HepG2 (cell line): ENCODE data around the gene KIAA1549. TPM values are rescaled to one million over a fixed set of nuclear protein-coding genes. Genes with fewer than 3 reads are reported as not detected.

Experiments
- ATAC-seq: fragments of 200-7000 bp; cut with Tn5 transposase; 3 replicates; pipeline ENCODE4 v1.9.1; 2020; ENCODE audit warnings: mild to moderate bottlenecking, moderate library complexity
- BruUV-seq: library from RNA; stranded (reverse); fragments of 400-500 nt; replicated peaks from 2 replicates; lab custom pipeline; 2021; lab: Mats Ljungman, UMichigan
- CTCF ChIA-PET: fragments of 300-600 bp; formaldehyde crosslinking; extraction: SDS; loops from one replicate; lab custom pipeline; 2021; ENCODE audit warnings: low total read pairs, inconsistent platforms, low intra/inter-chr PET ratio; lab: Yijun Ruan, JAX
- POLR2A ChIA-PET: fragments of 350-600 bp; sonication (Branson Sonifier 250); formaldehyde crosslinking; loops from one replicate; lab custom pipeline; 2020; ENCODE audit warnings: antibody characterized with exemption, inconsistent platforms; lab: Yijun Ruan, JAX
- DNase-seq: peaks from one replicate; pipeline ENCODE4 v3.0.0-alpha.2; 2015; ENCODE audit warnings: low spot score
- FAIRE-seq: peaks from 3 replicates; lab custom pipeline; 2011; peaks lifted over from hg19 to GRCh38; lab: Jason Lieb, UNC
- H2AFZ ChIP-seq: one replicate; pipeline ENCODE4 v1.6.1; 2011; ENCODE audit warnings: low read length, inconsistent platforms
- H3K27ac ChIP-seq: fragments of 300-600 bp; 3 replicates; pipeline ENCODE4 v1.8.0; 2011; ENCODE audit warnings: mixed run types, mild to moderate bottlenecking, mixed read lengths, low read length, inconsistent platforms; ENCODE audit not compliant: insufficient read depth; ENCODE audit errors: extremely low read length
- H3K27me3 ChIP-seq, 2 experiments: fragments of 200-600 bp in 1 of 2; 2 replicates in 1 of 2; 3 replicates in 1 of 2; pipeline versions ENCODE4 v1.6.0 to v1.8.0; 2011; ENCODE audit warnings: low read length in 2 of 2, mild to moderate bottlenecking in 2 of 2, moderate library complexity in 2 of 2, inconsistent platforms in 1 of 2; ENCODE audit not compliant: insufficient read depth in 2 of 2, control insufficient read depth in 1 of 2
- H3K36me3 ChIP-seq, 2 experiments: fragments of 200-600 bp in 1 of 2; replicated peaks in 1 of 2; 2 replicates in 1 of 2; 3 replicates in 1 of 2; pipeline versions ENCODE4 v1.5.1 to v1.8.0; 2011; ENCODE audit warnings: low read length in 2 of 2, inconsistent platforms in 1 of 2; ENCODE audit not compliant: insufficient read depth in 2 of 2, control insufficient read depth in 1 of 2
- H3K4me1 ChIP-seq: 2 replicates; pipeline ENCODE4 v1.5.1; 2012; ENCODE audit warnings: low read length, inconsistent platforms; ENCODE audit not compliant: insufficient read depth
- H3K4me2 ChIP-seq: 2 replicates; pipeline ENCODE4 v1.6.0; 2011; ENCODE audit warnings: low read depth, low read length, inconsistent platforms
- H3K4me3 ChIP-seq, 3 experiments: fragments of 200-600 bp in 1 of 3; sonication (generic), shearing (Covaris generic) in 1 of 3; replicated peaks in 1 of 3; 2 replicates each; pipeline ENCODE4 v1.5.1; 2011 to 2016; ENCODE audit warnings: low read length in 3 of 3, inconsistent platforms in 2 of 3, low read depth in 2 of 3, mild to moderate bottlenecking in 2 of 3, control low read depth in 1 of 3, mixed read lengths in 1 of 3; ENCODE audit not compliant: insufficient read depth in 1 of 3
- H3K79me2 ChIP-seq: one replicate; pipeline ENCODE4 v1.6.1; 2011; ENCODE audit warnings: low read length, inconsistent platforms; ENCODE audit not compliant: insufficient read depth
- H3K9ac ChIP-seq: 2 replicates; pipeline ENCODE4 v1.6.0; 2011; ENCODE audit warnings: mild to moderate bottlenecking, low read depth, low read length, inconsistent platforms; ENCODE audit not compliant: insufficient read depth
- H3K9me3 ChIP-seq: 2 replicates; pipeline ENCODE4 v1.5.1; 2012; ENCODE audit warnings: mild to moderate bottlenecking, low read length
- H4K20me1 ChIP-seq: 2 replicates; pipeline ENCODE4 v1.6.0; 2011; ENCODE audit warnings: inconsistent platforms, mild to moderate bottlenecking, low read length, moderate library complexity; ENCODE audit not compliant: insufficient read depth
- CENPT ChIP-seq: sonication (generic); formaldehyde crosslinking; IDR thresholded peaks from 2 replicates; pipeline ENCODE4 v1.8.0; 2022; ENCODE audit warnings: low read depth, mild to moderate bottlenecking, moderate library complexity, missing genetic modification reagents
- RARA ChIP-seq: IDR thresholded peaks from 2 replicates; pipeline ENCODE4 v1.6.1; 2016; ENCODE audit warnings: missing genetic modification reagents, missing compliant biosample characterization
- SRY ChIP-seq: sonication (generic); formaldehyde crosslinking; IDR thresholded peaks from 2 replicates; pipeline ENCODE4 v1.8.0; 2022; ENCODE audit warnings: mild to moderate bottlenecking, missing genetic modification reagents
- THAP11 ChIP-seq: IDR thresholded peaks from 2 replicates; pipeline ENCODE4 v1.6.1; 2016; ENCODE audit warnings: missing biosample characterization, missing genetic modification reagents
- ZBTB42 ChIP-seq: sonication (generic); formaldehyde crosslinking; IDR thresholded peaks from 2 replicates; pipeline ENCODE4 v1.5.0; 2020; ENCODE audit warnings: mild to moderate bottlenecking, missing genetic modification reagents
- ZBTB7B ChIP-seq: sonication (generic); formaldehyde crosslinking; IDR thresholded peaks from 2 replicates; pipeline ENCODE4 v1.4.0; 2020; ENCODE audit warnings: missing genetic modification reagents
- ZFAT ChIP-seq: sonication (generic); formaldehyde crosslinking; conservative IDR thresholded peaks from 2 replicates; pipeline ENCODE4 v1.8.1; 2023; ENCODE audit warnings: missing genetic modification reagents, inconsistent platforms
- ZFY ChIP-seq: sonication (generic); formaldehyde crosslinking; IDR thresholded peaks from 2 replicates; pipeline ENCODE4 v1.4.0; 2020; ENCODE audit warnings: missing genetic modification reagents
- ZNF253 ChIP-seq: sonication (generic); formaldehyde crosslinking; IDR thresholded peaks from 2 replicates; pipeline ENCODE4 v1.8.0; 2022; ENCODE audit warnings: mild to moderate bottlenecking, missing genetic modification reagents, borderline replicate concordance
- ZNF331 ChIP-seq: sonication (generic); formaldehyde crosslinking; IDR thresholded peaks from 2 replicates; pipeline ENCODE4 v1.4.0; 2020; ENCODE audit warnings: missing genetic modification reagents
- ZNF513 ChIP-seq: sonication (generic); formaldehyde crosslinking; conservative IDR thresholded peaks from 2 replicates; pipeline ENCODE4 v1.5.0; 2020; ENCODE audit warnings: missing genetic modification reagents
- ZNF567 ChIP-seq: sonication (generic); formaldehyde crosslinking; IDR thresholded peaks from 2 replicates; pipeline ENCODE4 v1.8.1; 2023; ENCODE audit warnings: mild to moderate bottlenecking, missing genetic modification reagents, borderline replicate concordance
- WGBS: methylation state at CpG from one replicate; pipeline ENCODE4 v1.1.6; 2017; ENCODE audit warnings: low lambda C conversion rate; 5-methylcytosine and 5-hydroxymethylcytosine counted together
- in situ Hi-C: cut with HindIII; loops from 2 replicates; pipeline ENCODE4 v1.10.0; 2017; ENCODE audit warnings: low pct_unique_long_range_greater_than_20kb; ENCODE audit not compliant: extremely low pct_ligation_motif_present
- intact Hi-C: fragments of 100-400 bp; cut with micrococcal nuclease; formaldehyde crosslinking; loops from one replicate; pipeline ENCODE4 v1.10.0; 2022; ENCODE audit not compliant: unreplicated experiment
- polyA plus RNA-seq, 8 experiments: library from polyadenylated mRNA; depleted of rRNA in 3 of 8; stranded (reverse) in 7 of 8; unstranded in 1 of 8; fragments of >200 nt; fragmentation: Illumina TruSeq in 4 of 8; extraction: Trizol in 4 of 8; gene quantifications; 2 replicates each; pipeline versions ENCODE4 v1.2.1 to v1.2.3, GENCODE V29; 2011 to 2016; ENCODE audit warnings: low read depth in 4 of 8, missing spikeins in 1 of 8, mixed read lengths in 1 of 8; ENCODE audit not compliant: insufficient read depth in 1 of 8
- total RNA-seq, 5 experiments: library from RNA; depleted of rRNA; stranded (reverse); fragments of >200 nt; fragmentation: Illumina TruSeq; extraction: Trizol; gene quantifications; 2 replicates each; pipeline ENCODE4 v1.2.3, GENCODE V29; 2016; ENCODE audit warnings: low read depth in 1 of 5
- TF ChIP-seq, protein P1 (sequence below): sonication (generic); formaldehyde crosslinking; conservative IDR thresholded peaks from 2 replicates; pipeline ENCODE4 v1.4.0; 2020; ENCODE audit warnings: missing genetic modification reagents

Gene KIAA1549
- total and polyA plus RNA-seq, 2 of the 13 experiments (the other 11 are each of a cell fraction or from before 2014, with no cell fraction given), result 1.1 to 1.8 TPM

DNA sequence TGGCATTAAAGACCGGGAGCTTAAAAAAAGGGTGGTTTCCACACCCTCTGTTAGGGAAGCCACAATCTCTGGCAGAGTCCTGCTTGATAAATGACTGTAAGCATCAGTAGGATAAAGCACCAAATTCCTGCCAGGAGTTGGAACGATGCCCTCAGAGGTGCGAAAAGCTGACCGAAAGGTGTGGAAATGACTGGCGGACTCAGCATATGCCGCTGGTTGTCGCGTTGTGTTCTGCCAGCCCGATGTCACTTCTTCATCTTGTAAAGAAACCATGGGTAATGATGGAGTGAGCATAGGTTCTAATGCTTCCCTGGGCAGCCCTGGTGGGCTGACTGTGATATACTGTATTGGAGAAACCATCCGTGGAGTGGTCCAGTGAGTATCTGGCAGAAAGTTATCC lies 62.4 kb downstream of the KIAA1549 start:
- no peak for FAIRE-seq
- CTCF ChIA-PET, result no interaction called here

More for the DNA sequence above, 62.4 kb downstream of the KIAA1549 start:
- TF ChIP-seq THAP11 (CRISPR knock-in tag) (no peak), ZBTB42 (CRISPR knock-in tag) (no peak), ZNF253 (CRISPR knock-in tag) (no peak), ZNF331 (CRISPR knock-in tag) (no peak), ZFY (CRISPR knock-in tag) (no peak), ZBTB7B (CRISPR knock-in tag) (no peak), ZFAT (CRISPR knock-in tag) (no peak), RARA (CRISPR knock-in tag) (no peak), SRY (no peak), ZNF567 (CRISPR knock-in tag) (no peak), ZNF513 (no peak), CENPT (CRISPR knock-in tag) (no peak)
- TF ChIP-seq, protein P1, sequence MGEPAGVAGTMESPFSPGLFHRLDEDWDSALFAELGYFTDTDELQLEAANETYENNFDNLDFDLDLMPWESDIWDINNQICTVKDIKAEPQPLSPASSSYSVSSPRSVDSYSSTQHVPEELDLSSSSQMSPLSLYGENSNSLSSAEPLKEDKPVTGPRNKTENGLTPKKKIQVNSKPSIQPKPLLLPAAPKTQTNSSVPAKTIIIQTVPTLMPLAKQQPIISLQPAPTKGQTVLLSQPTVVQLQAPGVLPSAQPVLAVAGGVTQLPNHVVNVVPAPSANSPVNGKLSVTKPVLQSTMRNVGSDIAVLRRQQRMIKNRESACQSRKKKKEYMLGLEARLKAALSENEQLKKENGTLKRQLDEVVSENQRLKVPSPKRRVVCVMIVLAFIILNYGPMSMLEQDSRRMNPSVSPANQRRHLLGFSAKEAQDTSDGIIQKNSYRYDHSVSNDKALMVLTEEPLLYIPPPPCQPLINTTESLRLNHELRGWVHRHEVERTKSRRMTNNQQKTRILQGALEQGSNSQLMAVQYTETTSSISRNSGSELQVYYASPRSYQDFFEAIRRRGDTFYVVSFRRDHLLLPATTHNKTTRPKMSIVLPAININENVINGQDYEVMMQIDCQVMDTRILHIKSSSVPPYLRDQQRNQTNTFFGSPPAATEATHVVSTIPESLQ (CRISPR knock-in tag), result no peak
- TF ChIP-seq, all 625 proteins: peak for 0
- no TSS peak for BruUV-seq
- no peak overlapping the region for H3K4me3 ChIP-seq
- H3K9me3 ChIP-seq, result no peaks in the 10 kb centered on the region
- ATAC-seq, result no peak
- H3K36me3 ChIP-seq, result no peaks in the 10 kb centered on the region; a peak in 1 of 5 replicates
- H3K79me2 ChIP-seq, result no peaks in the 10 kb centered on the region
- in situ Hi-C loops (no loop called here), intact Hi-C loops (no loop called here)
- POLR2A ChIA-PET, result no interaction called here
- H2AFZ ChIP-seq, result no peak overlapping the region
- no peaks in the 10 kb centered on the region for H3K27me3 ChIP-seq
- DNase-seq, result no peak
- no peak overlapping the region for H3K27ac ChIP-seq
- H4K20me1 ChIP-seq, result no peaks in the 10 kb centered on the region
- no peaks in the 10 kb centered on the region for H3K4me1 ChIP-seq
- WGBS, result 98% methylated on average over 10 of the region's 10 CpGs
- no peak overlapping the region for H3K9ac ChIP-seq
- no peak overlapping the region for H3K4me2 ChIP-seq
